HG03575 (cell line): Measurements from ENCODE around the gene CPM.

ENCODE experiments used
- ATAC-seq: cut with Tn5 transposase; IDR thresholded peaks from one replicate; pipeline ENCODE4 v1.9.1; 2021; ENCODE audit not compliant: unreplicated experiment, insufficient number of reproducible peaks, low FRiP score; ENCODE audit errors: extremely low read depth

Gene CPM

DNA sequence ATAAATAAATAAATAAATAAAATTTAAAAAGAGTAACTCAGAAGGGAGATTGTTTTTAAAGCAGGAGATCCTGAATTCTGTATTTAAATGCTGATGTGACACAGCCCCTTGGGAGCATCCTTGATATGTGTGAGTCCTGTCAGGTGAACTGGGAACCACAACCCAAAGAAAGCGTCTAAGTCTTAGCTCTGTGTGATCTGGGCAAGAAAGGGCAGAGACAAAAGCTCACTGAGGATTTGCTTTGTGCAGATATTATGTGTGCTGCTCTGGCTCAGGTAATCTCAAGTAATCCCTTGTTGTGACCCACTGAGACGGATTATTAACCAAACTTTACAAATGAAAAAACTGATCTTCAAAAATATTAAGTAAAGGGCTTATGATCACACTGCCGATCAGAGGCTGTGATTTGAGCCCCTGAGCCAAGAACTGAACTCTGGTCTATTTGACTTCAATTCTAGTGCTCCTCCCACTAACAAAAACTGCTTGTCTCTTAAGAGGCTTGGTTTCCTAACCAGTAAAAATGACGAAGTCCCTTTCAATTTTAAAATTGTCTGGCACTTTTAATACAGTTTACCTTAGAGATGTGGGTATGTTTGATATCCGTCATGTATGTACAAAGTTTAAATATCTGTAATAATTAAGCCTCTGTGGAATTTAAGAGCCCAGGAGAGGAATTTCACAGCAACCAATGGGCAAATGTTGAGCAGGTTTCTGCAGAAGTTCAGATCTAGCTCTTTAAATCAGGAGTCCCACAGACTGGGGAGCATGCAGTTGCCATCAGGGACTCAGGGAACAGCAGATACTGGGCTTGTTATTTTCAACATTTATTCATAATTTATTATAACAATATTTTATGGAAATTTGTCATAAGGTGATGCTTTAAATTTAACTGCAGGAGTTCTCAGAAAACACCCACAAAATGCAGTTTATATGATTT is 46.1 kb downstream of the CPM start:
- ATAC-seq, result no peak

DNA sequence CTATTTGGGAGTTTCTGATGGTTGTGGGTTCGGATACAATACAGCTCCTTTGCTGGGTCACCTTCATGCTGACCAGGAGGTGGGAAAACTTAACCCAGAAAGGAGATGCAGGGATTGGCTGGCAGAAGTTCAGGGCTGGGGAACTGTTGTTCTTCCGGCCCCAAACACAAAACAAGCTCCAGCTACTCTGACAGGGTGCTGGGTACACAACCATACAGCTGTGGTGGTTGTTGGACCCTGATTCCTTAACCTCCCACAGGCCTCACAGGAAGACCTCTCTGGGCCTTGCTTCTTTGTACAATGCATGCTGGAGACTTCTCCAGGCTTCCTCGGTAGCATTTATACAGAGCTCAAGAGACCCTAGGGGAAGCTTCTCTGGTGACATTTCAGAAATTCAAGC is 47.6 kb downstream of the CPM start:
- no peak for ATAC-seq

DNA sequence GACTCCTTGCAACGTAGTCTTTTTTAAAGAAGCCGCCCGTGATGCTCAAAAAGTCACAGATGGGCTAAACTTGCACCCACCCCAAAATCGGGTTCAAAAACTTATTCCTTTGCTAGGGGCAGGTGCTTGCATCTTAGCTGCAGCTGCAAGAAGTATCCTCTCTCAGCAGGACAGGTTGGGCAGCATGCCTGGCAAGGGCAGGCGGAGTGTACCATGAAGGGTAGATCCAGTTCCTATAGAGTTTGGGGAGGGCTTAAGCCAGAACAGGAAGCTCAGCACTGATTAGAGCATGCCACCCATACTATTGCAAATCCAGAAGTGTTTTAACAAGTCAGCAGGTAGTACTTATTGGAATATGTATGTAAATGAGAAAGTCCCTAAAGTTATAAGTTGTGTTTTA is 48.7 kb downstream of the CPM start:
- ATAC-seq, result no peak

- no peak for ATAC-seq
Measured at GRCh38 chr12:68883151-68883550, 49.8 kb downstream of the CPM start.

- no peak for ATAC-seq
Measured at GRCh38 chr12:68882251-68882964, 50.6 kb downstream of the CPM start.

DNA sequence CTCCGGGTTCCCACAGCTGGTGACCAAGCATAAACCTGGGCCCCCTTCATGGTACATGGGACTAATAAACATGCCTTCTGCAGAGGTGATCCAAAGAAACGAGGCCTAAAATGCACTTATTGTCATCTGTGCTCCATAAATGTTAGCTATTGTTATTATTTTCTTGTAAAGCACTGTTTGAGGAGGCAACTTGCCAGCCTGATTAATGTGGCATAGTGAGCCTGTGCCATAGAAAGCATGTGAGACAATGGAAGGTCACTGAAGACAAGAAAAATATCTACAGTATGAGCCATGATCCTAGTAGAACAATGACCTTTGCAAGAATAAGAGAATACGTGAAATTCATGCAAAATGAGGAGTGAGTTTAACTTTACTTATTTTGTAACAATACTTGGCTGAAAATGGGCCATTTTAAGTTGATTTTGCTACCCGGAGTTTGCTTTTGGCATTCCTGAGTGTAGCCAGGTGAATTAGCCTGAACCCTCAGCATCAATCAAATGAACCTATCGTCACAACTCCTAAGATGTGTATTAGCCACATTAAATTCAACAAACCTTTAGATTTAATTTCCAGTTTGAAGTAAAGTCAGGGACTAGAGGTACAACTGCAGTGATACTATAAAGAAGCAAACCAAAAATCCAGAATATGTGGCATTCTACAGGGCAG is 52.2 kb downstream of the CPM start:
- ATAC-seq, result no peak

DNA sequence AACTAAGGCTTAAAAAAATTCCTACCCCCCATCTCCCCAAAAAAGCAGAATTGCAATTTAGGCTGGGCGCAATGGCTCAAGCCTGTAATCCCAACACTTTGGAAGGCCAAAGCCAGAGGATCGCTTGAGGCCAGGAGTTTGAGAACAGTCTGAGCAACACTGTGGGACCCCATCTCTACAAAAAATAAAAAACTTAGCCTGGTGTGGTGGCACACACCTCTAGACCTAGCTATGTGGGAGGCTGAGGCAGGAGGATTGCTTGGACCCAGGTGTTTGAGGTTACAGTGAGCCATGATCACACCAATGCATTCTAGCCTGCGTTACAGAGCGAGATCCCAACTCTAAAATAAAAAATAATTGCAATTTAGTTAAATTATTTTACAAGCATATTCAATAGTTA is 54.1 kb downstream of the CPM start:
- ATAC-seq, result no peak

DNA sequence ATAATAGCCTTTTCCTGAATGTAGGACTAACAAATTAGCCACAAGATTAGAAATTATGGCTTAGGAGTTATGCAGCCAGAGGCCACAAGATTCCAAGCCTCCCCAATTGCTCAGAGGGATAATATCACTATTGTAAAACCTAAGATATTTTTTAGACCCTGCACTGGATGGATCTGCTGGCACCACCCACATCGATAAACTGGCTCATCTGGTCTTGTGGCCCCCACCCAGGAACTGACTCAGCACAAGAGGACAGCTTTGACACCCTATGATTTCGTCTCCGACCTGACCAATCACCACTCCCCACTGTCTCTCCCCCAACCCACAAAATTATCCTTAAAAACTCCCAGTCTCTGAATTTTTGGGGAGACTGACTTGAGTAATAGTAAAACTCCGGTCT is 54.7 kb downstream of the CPM start:
- no peak for ATAC-seq

DNA sequence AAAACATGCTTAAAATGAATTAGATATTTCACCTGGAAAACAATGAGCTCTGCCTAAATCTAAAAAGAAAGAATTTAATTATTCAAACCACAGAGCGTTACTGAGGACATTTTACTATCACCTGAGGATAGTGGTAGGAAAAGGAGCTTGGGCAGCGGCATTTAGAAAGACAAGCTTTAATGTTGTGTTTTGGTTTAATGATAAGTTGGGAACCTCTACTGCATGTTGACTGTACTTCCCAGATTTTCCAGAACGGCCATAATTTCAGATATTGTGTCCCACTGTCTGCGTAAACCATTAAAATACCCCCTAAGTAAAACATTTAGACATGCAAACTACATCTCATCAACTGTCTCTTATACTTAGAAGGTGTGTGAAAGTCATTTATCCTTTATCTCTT is 55.4 kb downstream of the CPM start:
- ATAC-seq, result no peak

- ATAC-seq, result no peak
Measured at GRCh38 chr12:68876461-68876860, 56.5 kb downstream of the CPM start.

DNA sequence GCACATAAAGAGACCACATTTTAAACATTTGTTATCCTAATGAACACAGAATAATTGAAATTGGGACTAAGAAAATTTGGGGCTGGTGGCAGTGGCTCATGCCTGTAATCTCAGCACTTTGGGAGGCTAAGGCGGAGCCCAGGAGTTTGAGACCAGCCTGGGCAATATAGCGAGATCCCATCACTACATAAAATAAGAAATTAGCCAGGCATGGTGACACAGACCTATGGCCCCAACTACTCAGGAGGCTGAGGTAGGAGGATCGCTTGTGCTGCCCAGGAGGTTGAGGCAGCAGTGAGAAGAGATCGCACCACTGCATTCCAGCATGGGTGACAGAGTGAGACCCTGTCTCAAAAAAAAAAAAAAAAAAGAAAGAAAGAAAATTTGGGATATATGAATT is 59.7 kb downstream of the CPM start:
- ATAC-seq, result no peak

DNA sequence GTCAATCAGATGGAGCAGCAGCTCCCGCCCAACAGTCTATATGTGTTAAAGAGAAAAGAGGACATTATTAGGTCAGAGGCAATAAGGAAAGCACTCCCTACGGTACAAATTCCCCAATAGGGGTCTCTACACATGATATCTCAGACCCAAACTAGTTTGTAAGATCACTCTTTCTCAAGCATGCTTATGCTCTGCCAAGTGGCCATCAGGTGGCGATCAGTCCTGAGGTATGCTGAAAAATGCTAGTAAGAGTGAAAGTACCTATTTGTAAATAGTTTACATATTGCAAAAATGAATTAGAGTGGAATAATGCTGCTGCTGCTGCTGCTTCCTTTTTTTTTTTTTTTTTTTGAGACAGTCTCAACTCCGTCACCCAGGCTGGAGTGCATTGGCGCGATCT is 61.0 kb downstream of the CPM start:
- no peak for ATAC-seq

- no peak for ATAC-seq
Measured at GRCh38 chr12:68871396-68871795, 61.6 kb downstream of the CPM start.

GRCh38 chr12:68870443-68870842 is 62.5 kb downstream of the CPM start:
- no peak for ATAC-seq

DNA sequence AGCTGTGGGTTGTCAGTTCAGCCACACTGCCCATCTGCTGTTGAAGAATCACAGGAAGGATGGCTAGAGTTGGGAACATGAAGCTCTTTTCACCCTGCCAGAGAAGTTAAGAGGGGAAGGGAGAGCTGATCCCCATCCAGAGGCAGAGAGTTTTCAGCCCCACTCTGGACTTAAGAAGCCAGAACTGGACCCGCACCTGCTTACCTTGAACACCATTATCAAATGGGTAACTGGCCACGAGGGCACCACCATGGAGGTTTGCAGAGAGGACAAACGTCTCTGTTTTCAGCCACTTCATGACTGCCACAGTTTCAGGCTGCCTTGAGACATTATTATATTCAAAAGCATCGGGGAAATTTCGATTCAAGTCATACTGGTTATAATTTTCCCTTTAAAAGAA is 63.0 kb downstream of the CPM start:
- ATAC-seq, result no peak

- ATAC-seq, result no peak
Measured at GRCh38 chr12:68868043-68868790, 64.8 kb downstream of the CPM start.

DNA sequence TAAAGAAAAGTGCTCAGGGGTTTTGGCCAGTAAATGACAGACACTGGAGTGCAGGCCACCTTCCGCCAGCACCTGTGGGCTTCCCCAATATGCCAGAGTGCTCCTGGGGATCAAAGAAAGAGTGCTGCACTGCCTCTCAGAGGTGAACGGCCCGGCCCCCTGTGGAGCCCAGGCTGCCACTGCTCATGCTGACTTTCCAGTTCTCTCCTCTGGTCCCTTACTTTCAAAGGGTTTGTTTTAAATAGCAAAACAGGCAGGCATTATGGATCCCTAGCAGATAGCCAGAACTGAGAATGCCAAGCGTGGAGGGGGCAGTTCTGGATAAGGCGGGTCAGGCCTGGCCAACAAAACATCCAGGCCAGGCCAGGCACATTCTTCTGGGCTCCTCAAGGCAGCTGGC is 65.4 kb downstream of the CPM start:
- no peak for ATAC-seq

DNA sequence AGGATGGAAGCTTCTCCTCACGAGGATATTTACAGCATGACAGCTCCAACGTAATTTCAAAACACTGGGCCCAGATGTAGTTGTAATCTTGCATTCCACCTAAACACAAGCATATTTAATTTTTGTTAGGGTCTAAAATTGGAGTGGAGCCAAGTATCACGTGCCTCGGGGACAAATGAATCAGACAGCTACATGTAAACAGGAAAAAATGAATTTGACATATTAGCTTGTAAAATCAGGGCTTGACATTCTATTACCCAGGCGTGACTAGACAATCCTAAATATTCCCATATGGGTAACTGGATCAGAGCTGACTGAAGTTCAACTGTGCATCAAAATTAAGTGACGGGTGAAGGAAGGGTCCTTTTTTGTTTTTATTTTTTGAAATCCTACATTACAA is 66.0 kb downstream of the CPM start:
- ATAC-seq, result no peak

DNA sequence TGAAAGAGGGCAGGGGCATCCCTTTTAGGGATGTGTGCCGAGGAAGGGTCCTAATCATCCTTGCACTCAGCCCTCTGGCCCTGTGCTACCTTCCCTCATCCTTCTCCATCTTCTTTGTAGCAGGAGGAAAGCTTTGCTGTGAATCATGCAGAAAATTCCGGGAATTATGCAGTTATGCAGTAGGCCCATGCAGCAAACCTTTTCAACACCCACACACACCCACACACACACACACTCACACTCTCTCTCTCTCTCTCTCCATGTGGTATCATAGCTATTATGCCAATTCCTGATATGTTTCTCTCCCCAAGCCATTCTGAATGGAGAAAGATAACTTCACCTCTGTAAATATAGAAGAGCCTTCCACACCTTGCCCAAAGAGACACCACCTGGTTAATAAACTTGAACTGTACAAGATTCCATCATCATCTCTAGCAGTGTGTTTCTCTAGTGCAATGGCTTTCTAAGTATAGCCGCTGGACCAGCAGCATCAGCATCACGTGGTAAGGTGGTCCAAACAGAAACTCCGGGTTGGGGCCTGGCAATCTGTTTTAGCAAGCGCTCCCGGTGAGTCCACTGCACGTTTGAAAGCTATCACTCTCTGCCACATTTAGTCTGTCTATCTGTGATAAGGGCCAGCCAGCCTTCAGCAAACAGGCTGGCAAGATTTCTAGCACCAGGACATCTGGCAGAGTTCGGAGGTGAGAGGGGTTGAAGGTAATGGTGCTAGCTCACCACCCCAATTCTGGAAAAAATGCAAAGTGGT is 67.4 kb downstream of the CPM start:
- no peak for ATAC-seq
